ENCODE measurements around the gene CCN2. TPM values are rescaled to one million over a fixed set of nuclear protein-coding genes. Genes with fewer than 3 reads are reported as not detected.

CCN2 gene
- total RNA-seq, 1 experiment from 2014 or later: 3.1 TPM

GRCh38 chr6:131924881-131925474 lies 26.2 kb downstream of the CCN2 start:
- no TSS peak for BruUV-seq (replicated peaks)
- RAD21 ChIA-PET (ENCODE audit: low non-redundant PET in 1 of 2, low total read pairs in 2 of 2, uncharacterized antibody in 2 of 2, unreplicated experiment in 2 of 2): interaction anchor here (0.7 to 1.1 kb wide), 4 partner anchors 36 to 355 kb away, joined by 3 to 4 read pairs (median 3); no protein-coding TSS in a partner anchor
- peaks cover 5 to 6% of the 10 kb centered on the region in 2 experiments; a peak in 2 of 4 replicates for H3K9me3 ChIP-seq (ENCODE audit: control insufficient read depth in 1 of 2, insufficient read depth in 1 of 2, low read depth in 1 of 2, low read length in 2 of 2)
- peak; percentile 49 for DNase-seq (ENCODE audit: low read depth, low spot score)
- CTCF ChIA-PET: interaction anchor here (0.6 to 4.8 kb wide), 27 partner anchors 9 to 874 kb away, joined by 3 to 52 read pairs (median 4); partner anchors contain the start of genes SLC18B1 and STX7
- peak; percentile 71 for ATAC-seq
- H3K9ac ChIP-seq (ENCODE audit: low read length): no peak overlapping the region
- H3K27ac ChIP-seq (ENCODE audit: low read depth, low read length): no peak overlapping the region
- H3K27me3 ChIP-seq (ENCODE audit: insufficient read depth, low read length): no peaks in the 10 kb centered on the region
- H3K79me2 ChIP-seq (ENCODE audit: insufficient read depth, low read length): no peaks in the 10 kb centered on the region
- H3K4me2 ChIP-seq (ENCODE audit: low read length): no peak overlapping the region
- H2AFZ ChIP-seq (ENCODE audit: low read depth, low read length, poor library complexity, severe bottlenecking): peak overlapping the region; percentile 28
- POLR2A ChIA-PET: no interaction called here
- intact Hi-C loops (cut with micrococcal nuclease): loop anchor here (1.0 to 2.0 kb wide), 6 partner anchors 236 to 560 kb away; no protein-coding TSS in a partner anchor
- no peaks in the 10 kb centered on the region for H3K9me2 ChIP-seq (ENCODE audit: insufficient read depth)
- no peak overlapping the region for H3K4me3 ChIP-seq (replicated peaks in 1 of 2; ENCODE audit: low read depth in 1 of 2, low read length in 2 of 2)
- H3K36me3 ChIP-seq (ENCODE audit: control insufficient read depth in 1 of 2, insufficient read depth in 2 of 2, low read length in 2 of 2): no peaks in the 10 kb centered on the region
- 0 out of 2 replicates have a peak, but pooled peaks have one; percentile 20 for TF ChIP-seq CBX3 (IDR thresholded peaks at IDR 0.05; ENCODE audit: low read depth)
- peak; percentile 41 to 72 (median 67) for TF ChIP-seq CTCF (IDR thresholded peaks at IDR 0.05 in 2 of 3, conservative IDR thresholded peaks at IDR 0.05 in 1 of 3; ENCODE audit: borderline replicate concordance in 1 of 3, insufficient read depth in 1 of 3, low read depth in 2 of 3, low read length in 2 of 3)
- no peak for TF ChIP-seq ATF3 (IDR thresholded peaks at IDR 0.05)
- peak; percentile 86 for TF ChIP-seq RAD21 (IDR thresholded peaks at IDR 0.05; ENCODE audit: low read depth)
- peaks cover 0 to 7% of the 10 kb centered on the region in 2 experiments; a peak in 2 of 4 replicates for H3K4me1 ChIP-seq (ENCODE audit: control insufficient read depth in 1 of 2, insufficient read depth in 2 of 2, low read length in 2 of 2)
- H4K20me1 ChIP-seq (ENCODE audit: insufficient read depth): no peaks in the 10 kb centered on the region

- ATAC-seq (peak; percentile 81), DNase-seq (ENCODE audit: low read depth, low spot score) (peak; percentile 83)
- Histone ChIP-seq H4K20me1 (ENCODE audit: insufficient read depth) (no peaks in the 10 kb centered on the region), H3K4me2 (ENCODE audit: low read length) (no peak overlapping the region), H3K27ac (ENCODE audit: low read depth, low read length) (no peak overlapping the region), H3K36me3 (ENCODE audit: control insufficient read depth in 1 of 2, insufficient read depth in 2 of 2, low read length in 2 of 2) (no peaks in the 10 kb centered on the region), H3K9me2 (ENCODE audit: insufficient read depth) (no peaks in the 10 kb centered on the region), H3K27me3 (ENCODE audit: insufficient read depth, low read length) (no peaks in the 10 kb centered on the region), H2AFZ (ENCODE audit: low read depth, low read length, poor library complexity, severe bottlenecking) (no peak overlapping the region), H3K4me3 (replicated peaks in 1 of 2; ENCODE audit: low read depth in 1 of 2, low read length in 2 of 2) (no peak overlapping the region), H3K9me3 (ENCODE audit: control insufficient read depth in 1 of 2, insufficient read depth in 1 of 2, low read depth in 1 of 2, low read length in 2 of 2) (peaks cover 5 to 6% of the 10 kb centered on the region in 2 experiments; a peak in 2 of 4 replicates), H3K4me1 (ENCODE audit: control insufficient read depth in 1 of 2, insufficient read depth in 2 of 2, low read length in 2 of 2) (peaks cover 0 to 7% of the 10 kb centered on the region in 2 experiments; a peak in 2 of 4 replicates), H3K79me2 (ENCODE audit: insufficient read depth, low read length) (no peaks in the 10 kb centered on the region), H3K9ac (ENCODE audit: low read length) (no peak overlapping the region)
- ChIA-PET POLR2A (no interaction called here), CTCF (interaction anchor here (0.6 to 4.8 kb wide), 9 partner anchors 8 to 374 kb away, joined by 3 to 52 read pairs (median 12); no protein-coding TSS in a partner anchor), RAD21 (ENCODE audit: low non-redundant PET in 1 of 2, low total read pairs in 2 of 2, uncharacterized antibody in 2 of 2, unreplicated experiment in 2 of 2) (no interaction called here)
- BruUV-seq (replicated peaks): no TSS peak
- intact Hi-C loops (cut with micrococcal nuclease): no loop called here
- TF ChIP-seq CTCF (IDR thresholded peaks at IDR 0.05 in 2 of 3, conservative IDR thresholded peaks at IDR 0.05 in 1 of 3; ENCODE audit: borderline replicate concordance in 1 of 3, insufficient read depth in 1 of 3, low read depth in 2 of 3, low read length in 2 of 3): peak; percentile 56 to 88 (median 78); a peak in 5 of 6 replicates
- TF ChIP-seq CBX3 (IDR thresholded peaks at IDR 0.05; ENCODE audit: low read depth): peak; percentile 90
- TF ChIP-seq ATF3 (IDR thresholded peaks at IDR 0.05): no peak
- peak; percentile 62 for TF ChIP-seq RAD21 (IDR thresholded peaks at IDR 0.05; ENCODE audit: low read depth)
- TF ChIP-seq ELF1 (IDR thresholded peaks at IDR 0.05; ENCODE audit: borderline replicate concordance, low read depth): no peak
- TF ChIP-seq TCF7L2 (IDR thresholded peaks at IDR 0.05; ENCODE audit: borderline replicate concordance, extremely low read depth, insufficient read depth, insufficient read length): no peak
- TF ChIP-seq POLR2AphosphoS5 (IDR thresholded peaks at IDR 0.05; ENCODE audit: low read depth, low read length): no peak
- no peak for TF ChIP-seq EGR1 (IDR thresholded peaks at IDR 0.05; ENCODE audit: low read depth)
Measured at GRCh38 chr6:131923356-131923755, 27.8 kb downstream of the CCN2 start.
